ENCODE measurements around the gene GDF9.

The GDF9 gene

GRCh38 chr5:132841305-132841704 lies 25.0 kb downstream of the GDF9 start:
- Histone ChIP-seq H3K4me3 (replicated peaks; ENCODE audit: insufficient read depth, low read length) (no peak overlapping the region), H3K27ac (replicated peaks) (no peak overlapping the region), H3K27me3 (ENCODE audit: insufficient read depth, poor library complexity, severe bottlenecking) (no peaks in the 10 kb centered on the region)
- TF ChIP-seq SPI1 (IDR thresholded peaks at IDR 0.05; ENCODE audit: borderline replicate concordance, low read depth) (no peak), GABPA (IDR thresholded peaks at IDR 0.05; ENCODE audit: low read depth) (no peak), REST (IDR thresholded peaks at IDR 0.05; ENCODE audit: insufficient replicate concordance, low read depth) (no peak), CTCF (IDR thresholded peaks at IDR 0.05; ENCODE audit: insufficient read depth, low read length) (no peak), POLR2AphosphoS5 (IDR thresholded peaks at IDR 0.05; ENCODE audit: low read depth) (no peak)
- DNase-seq (ENCODE audit: low read depth in 1 of 2, low spot score in 1 of 2) = no peak

- no peak overlapping the region for H3K27ac ChIP-seq (replicated peaks)
- no peak overlapping the region for H3K4me3 ChIP-seq (replicated peaks; ENCODE audit: insufficient read depth, low read length)
- no peaks in the 10 kb centered on the region for H3K27me3 ChIP-seq (ENCODE audit: insufficient read depth, poor library complexity, severe bottlenecking)
- no peak for DNase-seq (ENCODE audit: low read depth in 1 of 2, low spot score in 1 of 2)
- TF ChIP-seq CTCF (IDR thresholded peaks at IDR 0.05; ENCODE audit: insufficient read depth, low read length) (no peak), REST (IDR thresholded peaks at IDR 0.05; ENCODE audit: insufficient replicate concordance, low read depth) (no peak), POLR2AphosphoS5 (IDR thresholded peaks at IDR 0.05; ENCODE audit: low read depth) (no peak), GABPA (IDR thresholded peaks at IDR 0.05; ENCODE audit: low read depth) (no peak), SPI1 (IDR thresholded peaks at IDR 0.05; ENCODE audit: borderline replicate concordance, low read depth) (no peak)
These were observed 25.4 kb downstream of the GDF9 start for GRCh38 chr5:132840896-132841295.

- no peak for TF ChIP-seq CTCF (IDR thresholded peaks at IDR 0.05; ENCODE audit: insufficient read depth, low read length)
- no peak for TF ChIP-seq GABPA (IDR thresholded peaks at IDR 0.05; ENCODE audit: low read depth)
- no peak for TF ChIP-seq REST (IDR thresholded peaks at IDR 0.05; ENCODE audit: insufficient replicate concordance, low read depth)
- TF ChIP-seq POLR2AphosphoS5 (IDR thresholded peaks at IDR 0.05; ENCODE audit: low read depth) = no peak
- H3K27me3 ChIP-seq (ENCODE audit: insufficient read depth, poor library complexity, severe bottlenecking) = no peaks in the 10 kb centered on the region
- DNase-seq (ENCODE audit: low read depth in 1 of 2, low spot score in 1 of 2) = no peak
- H3K27ac ChIP-seq (replicated peaks) = no peak overlapping the region
- H3K4me3 ChIP-seq (replicated peaks; ENCODE audit: insufficient read depth, low read length) = no peak overlapping the region
These were observed 26.0 kb downstream of the GDF9 start for GRCh38 chr5:132840313-132840712.
